Stimulated activated naive CD4-positive, alpha-beta T cell (primary cell): ENCODE data around the gene PSMB11.
"Not testable (repeated sequence)": the region's sequence is repeated elsewhere in the genome, so short reads cannot be mapped to it uniquely, and the experiment has no call there.

Experiments used
- DNase-seq, 6 experiments: peaks; one replicate each; lab custom pipeline; 2025; lab: John Stamatoyannopoulos, UW

Gene PSMB11

GRCh38 chr14:23042162-23042965 lies at the start of gene PSMB11:
Gene PSMB11 (plus strand): TSS chr14:23042212. CDS start chr14:23042226, 14 bp downstream.
- DNase-seq = no peak

GRCh38 chr14:22993517-22993916 lies 48.5 kb upstream of the PSMB11 start:
- DNase-seq = no peak

GRCh38 chr14:22994762-22995275 lies 47.2 kb upstream of the PSMB11 start:
- peak in 5 of 6 experiments; percentile 20 to 52 (median 29) for DNase-seq

- DNase-seq = no peak
Observed at GRCh38 chr14:22995889-22996625, 46.0 kb upstream of the PSMB11 start.

GRCh38 chr14:22996768-22997654 lies 45.0 kb upstream of the PSMB11 start:
- no peak for DNase-seq

- DNase-seq = no peak
Observed at GRCh38 chr14:22997676-22998323, 44.2 kb upstream of the PSMB11 start.

GRCh38 chr14:22998329-22999012 lies 43.5 kb upstream of the PSMB11 start:
- DNase-seq = no peak

- no peak for DNase-seq
Observed at GRCh38 chr14:23000860-23001259, 41.2 kb upstream of the PSMB11 start.

GRCh38 chr14:23002592-23002991 lies 39.4 kb upstream of the PSMB11 start:
- no peak for DNase-seq

GRCh38 chr14:23004274-23004673 lies 37.7 kb upstream of the PSMB11 start:
- not testable (repeated sequence) for DNase-seq

- DNase-seq = no peak
Observed at GRCh38 chr14:23005451-23006187, 36.4 kb upstream of the PSMB11 start.

GRCh38 chr14:23006188-23006534 lies 35.9 kb upstream of the PSMB11 start:
- no peak for DNase-seq

GRCh38 chr14:23006544-23007419 lies 35.2 kb upstream of the PSMB11 start:
- DNase-seq = peak; percentile 91 to 98 (median 96)

- DNase-seq = no peak
Observed at GRCh38 chr14:23008831-23009230, 33.2 kb upstream of the PSMB11 start.

GRCh38 chr14:23009483-23009938 lies 32.5 kb upstream of the PSMB11 start:
- DNase-seq = no peak

GRCh38 chr14:23009939-23010726 lies 31.9 kb upstream of the PSMB11 start, which contains the start of gene C14orf93:
Gene C14orf93 (minus strand): TSS chr14:23010143. CDS start chr14:22999023, 11,120 bp downstream.
- peak; percentile 50 to 75 (median 64) for DNase-seq

- DNase-seq = no peak
Observed at GRCh38 chr14:23013054-23013748, 28.8 kb upstream of the PSMB11 start.

- not testable (repeated sequence) for DNase-seq
Observed at GRCh38 chr14:23013749-23014054, 28.3 kb upstream of the PSMB11 start.
